GM12878 (cell line): ENCODE measurements around the gene S100A14.

Experiments
- ASH2L ChIP-seq: fragments of 300-600, 200-600 bp; sonication (generic); IDR thresholded peaks from 2 replicates; pipeline ENCODE4 v1.6.1; 2017; ENCODE audit warnings: low read depth, mild to moderate bottlenecking, borderline replicate concordance
- CHD2 ChIP-seq: IDR thresholded peaks from 2 replicates; pipeline ENCODE4 v1.6.1; 2011; ENCODE audit warnings: low read depth, low read length, improper control_type of control experiment, borderline replicate concordance
- POLR2A ChIP-seq: IDR thresholded peaks from 2 replicates; pipeline ENCODE4 v1.6.1; 2011; ENCODE audit warnings: low read depth, mild to moderate bottlenecking, low read length
- SMARCA5 ChIP-seq: fragments of 450-650 bp; IDR thresholded peaks from 2 replicates; pipeline ENCODE4 v1.6.1; 2017; ENCODE audit warnings: mild to moderate bottlenecking
- YY1 ChIP-seq: IDR thresholded peaks from 2 replicates; pipeline ENCODE4 v1.6.1; 2011; ENCODE audit warnings: low read depth, mild to moderate bottlenecking, low read length
- TF ChIP-seq, protein P1 (sequence below): fragments of 450-650 bp; IDR thresholded peaks from 2 replicates; pipeline ENCODE4 v1.6.1; 2017; ENCODE audit warnings: mild to moderate bottlenecking
- TF ChIP-seq, protein P2 (sequence below), 3 experiments: IDR thresholded peaks in 2 of 3; conservative IDR thresholded peaks in 1 of 3; 2 replicates each; pipeline ENCODE4 v1.5.1; 2011; ENCODE audit warnings: low read depth in 3 of 3, low read length in 3 of 3, mild to moderate bottlenecking in 3 of 3, control low read depth in 2 of 3, moderate library complexity in 2 of 3, inconsistent platforms in 1 of 3, mixed read lengths in 1 of 3; ENCODE audit not compliant: control insufficient read depth in 2 of 3, insufficient read depth in 1 of 3; ENCODE audit errors: extremely low read depth in 1 of 3

DNA sequence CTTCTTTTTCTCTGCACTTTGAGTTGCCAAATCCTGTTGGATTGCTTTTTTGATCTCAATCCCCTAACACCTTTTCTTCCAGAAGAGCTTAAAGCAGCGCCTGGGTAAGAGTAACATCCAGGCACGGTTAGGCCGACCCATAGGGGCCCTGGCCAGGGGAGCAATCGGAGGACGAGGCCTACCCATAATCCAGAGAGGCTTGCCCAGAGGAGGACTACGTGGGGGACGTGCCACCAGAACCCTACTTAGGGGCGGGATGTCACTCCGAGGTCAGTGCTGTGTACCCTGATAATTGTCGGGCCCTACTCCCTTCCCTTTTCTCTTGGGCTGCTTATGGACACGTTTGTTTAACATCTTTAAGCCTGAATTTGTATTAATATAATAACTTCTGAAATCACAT, 26.0 kb upstream of the S100A14 start:
- no peak for TF ChIP-seq SMARCA5
- TF ChIP-seq CHD2: no peak
- TF ChIP-seq, protein P1, sequence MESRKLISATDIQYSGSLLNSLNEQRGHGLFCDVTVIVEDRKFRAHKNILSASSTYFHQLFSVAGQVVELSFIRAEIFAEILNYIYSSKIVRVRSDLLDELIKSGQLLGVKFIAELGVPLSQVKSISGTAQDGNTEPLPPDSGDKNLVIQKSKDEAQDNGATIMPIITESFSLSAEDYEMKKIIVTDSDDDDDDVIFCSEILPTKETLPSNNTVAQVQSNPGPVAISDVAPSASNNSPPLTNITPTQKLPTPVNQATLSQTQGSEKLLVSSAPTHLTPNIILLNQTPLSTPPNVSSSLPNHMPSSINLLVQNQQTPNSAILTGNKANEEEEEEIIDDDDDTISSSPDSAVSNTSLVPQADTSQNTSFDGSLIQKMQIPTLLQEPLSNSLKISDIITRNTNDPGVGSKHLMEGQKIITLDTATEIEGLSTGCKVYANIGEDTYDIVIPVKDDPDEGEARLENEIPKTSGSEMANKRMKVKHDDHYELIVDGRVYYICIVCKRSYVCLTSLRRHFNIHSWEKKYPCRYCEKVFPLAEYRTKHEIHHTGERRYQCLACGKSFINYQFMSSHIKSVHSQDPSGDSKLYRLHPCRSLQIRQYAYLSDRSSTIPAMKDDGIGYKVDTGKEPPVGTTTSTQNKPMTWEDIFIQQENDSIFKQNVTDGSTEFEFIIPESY: no peak
- TF ChIP-seq POLR2A: no peak
- no peak for TF ChIP-seq ASH2L
- TF ChIP-seq YY1: no peak
- TF ChIP-seq, protein P2, sequence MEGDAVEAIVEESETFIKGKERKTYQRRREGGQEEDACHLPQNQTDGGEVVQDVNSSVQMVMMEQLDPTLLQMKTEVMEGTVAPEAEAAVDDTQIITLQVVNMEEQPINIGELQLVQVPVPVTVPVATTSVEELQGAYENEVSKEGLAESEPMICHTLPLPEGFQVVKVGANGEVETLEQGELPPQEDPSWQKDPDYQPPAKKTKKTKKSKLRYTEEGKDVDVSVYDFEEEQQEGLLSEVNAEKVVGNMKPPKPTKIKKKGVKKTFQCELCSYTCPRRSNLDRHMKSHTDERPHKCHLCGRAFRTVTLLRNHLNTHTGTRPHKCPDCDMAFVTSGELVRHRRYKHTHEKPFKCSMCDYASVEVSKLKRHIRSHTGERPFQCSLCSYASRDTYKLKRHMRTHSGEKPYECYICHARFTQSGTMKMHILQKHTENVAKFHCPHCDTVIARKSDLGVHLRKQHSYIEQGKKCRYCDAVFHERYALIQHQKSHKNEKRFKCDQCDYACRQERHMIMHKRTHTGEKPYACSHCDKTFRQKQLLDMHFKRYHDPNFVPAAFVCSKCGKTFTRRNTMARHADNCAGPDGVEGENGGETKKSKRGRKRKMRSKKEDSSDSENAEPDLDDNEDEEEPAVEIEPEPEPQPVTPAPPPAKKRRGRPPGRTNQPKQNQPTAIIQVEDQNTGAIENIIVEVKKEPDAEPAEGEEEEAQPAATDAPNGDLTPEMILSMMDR (IDR thresholded peaks at IDR 0.05 in 2 of 3, conservative IDR thresholded peaks at IDR 0.05 in 1 of 3; ENCODE audit: control insufficient read depth in 2 of 3, extremely low read depth in 1 of 3, insufficient read depth in 1 of 3, low read depth in 3 of 3, low read length in 3 of 3): no peak
